SK-N-MC (cell line): ENCODE results near the gene STAG1.

Experiments used
- FOXP2 ChIP-seq: optimal IDR thresholded peaks from 2 replicates; pipeline ENCODE3; 2011; ENCODE audit warnings: mild to moderate bottlenecking, moderate library complexity; ENCODE audit not compliant: insufficient read depth; ENCODE audit errors: extremely low read length, control extremely low read depth
- POLR2AphosphoS5 ChIP-seq: IDR thresholded peaks from 2 replicates; pipeline ENCODE4 v1.6.1; 2012; ENCODE audit warnings: mild to moderate bottlenecking, low read depth, low read length, borderline replicate concordance

DNA sequence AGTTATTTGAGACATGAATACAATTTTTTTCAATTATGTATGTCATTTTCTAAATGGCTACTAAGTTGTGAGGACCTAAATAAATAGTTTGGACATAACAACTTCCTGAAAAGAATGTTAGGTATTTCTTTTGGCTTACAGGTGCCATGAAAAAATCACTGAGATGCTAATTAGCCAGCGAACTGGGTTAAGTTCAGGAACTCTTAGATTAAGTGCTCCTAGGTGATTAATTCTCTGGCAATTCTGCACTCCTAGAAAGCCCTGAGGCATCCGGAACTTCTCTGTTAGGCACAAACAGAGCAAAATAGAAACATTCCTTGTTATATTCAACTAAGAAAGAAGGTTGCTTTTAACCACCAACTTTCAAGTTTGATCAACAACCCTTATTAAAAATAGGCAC is 192.3 kb downstream of the STAG1 start:
- TF ChIP-seq POLR2AphosphoS5 (no peak), FOXP2 (no peak)
